ENCODE measurements around the gene UBR4.
A peak's percentile ranks its signal among the peaks of the same experiment; 100 is the strongest.
"Not testable (repeated sequence)": the region's sequence is repeated elsewhere in the genome, so short reads cannot be mapped to it uniquely, and the experiment has no call there.

UBR4 gene

GRCh38 chr1:19198820-19199219 is 11.2 kb downstream of the UBR4 start:
- no peak overlapping the region for H3K4me3 ChIP-seq
- no peak overlapping the region for H3K27ac ChIP-seq

GRCh38 chr1:19197845-19198244 is 12.2 kb downstream of the UBR4 start:
- Histone ChIP-seq H3K4me3 (no peak overlapping the region), H3K27ac (no peak overlapping the region)

GRCh38 chr1:19196331-19196730 is 13.7 kb downstream of the UBR4 start:
- Histone ChIP-seq H3K27ac (no peak overlapping the region), H3K4me3 (no peak overlapping the region)

- Histone ChIP-seq H3K27ac (no peak overlapping the region), H3K4me3 (no peak overlapping the region)
Measured at GRCh38 chr1:19193004-19193403, 17.1 kb downstream of the UBR4 start.

GRCh38 chr1:19191811-19192210 is 18.3 kb downstream of the UBR4 start:
- no peak overlapping the region for H3K4me3 ChIP-seq
- H3K27ac ChIP-seq: no peak overlapping the region

- H3K27ac ChIP-seq: no peak overlapping the region
Measured at GRCh38 chr1:19190468-19190867, 19.6 kb downstream of the UBR4 start.

GRCh38 chr1:19189270-19189669 is 20.8 kb downstream of the UBR4 start:
- no peak overlapping the region for H3K27ac ChIP-seq
- no peak overlapping the region for H3K4me3 ChIP-seq

More at GRCh38 chr1:19190468-19190867, 19.6 kb downstream of the UBR4 start:
- H3K4me3 ChIP-seq: no peak overlapping the region

- Histone ChIP-seq H3K4me3 (no peak overlapping the region), H3K27ac (no peak overlapping the region)
Measured at GRCh38 chr1:19187852-19188251, 22.2 kb downstream of the UBR4 start.

- Histone ChIP-seq H3K27ac (no peak overlapping the region), H3K4me3 (no peak overlapping the region)
Measured at GRCh38 chr1:19186001-19186400, 24.1 kb downstream of the UBR4 start.

- Histone ChIP-seq H3K4me3 (no peak overlapping the region), H3K27ac (no peak overlapping the region)
Measured at GRCh38 chr1:19182223-19182622, 27.8 kb downstream of the UBR4 start.

- H3K4me3 ChIP-seq, H3K27ac ChIP-seq: not testable (repeated sequence)
Measured at GRCh38 chr1:19180265-19180657, 29.8 kb downstream of the UBR4 start.

- Histone ChIP-seq H3K4me3 (no peak overlapping the region), H3K27ac (no peak overlapping the region)
Measured at GRCh38 chr1:19179597-19180264, 30.3 kb downstream of the UBR4 start.

- Histone ChIP-seq H3K4me3 (no peak overlapping the region), H3K27ac (peak overlapping the region in 1 of 21 experiments; percentile 24)
Measured at GRCh38 chr1:19178734-19179398, 31.2 kb downstream of the UBR4 start.

- no peak overlapping the region for H3K4me3 ChIP-seq
- H3K27ac ChIP-seq: no peak overlapping the region
Measured at GRCh38 chr1:19177811-19178210, 32.3 kb downstream of the UBR4 start.

GRCh38 chr1:19169642-19170041 is 40.4 kb downstream of the UBR4 start:
- no peak overlapping the region for H3K4me3 ChIP-seq

GRCh38 chr1:19167140-19167539 is 42.9 kb downstream of the UBR4 start:
- Histone ChIP-seq H3K27ac (no peak overlapping the region), H3K4me3 (no peak overlapping the region)

More at GRCh38 chr1:19169642-19170041, 40.4 kb downstream of the UBR4 start:
- H3K27ac ChIP-seq: no peak overlapping the region

- Histone ChIP-seq H3K4me3 (no peak overlapping the region), H3K27ac (no peak overlapping the region)
Measured at GRCh38 chr1:19166066-19166465, 44.0 kb downstream of the UBR4 start.

GRCh38 chr1:19165501-19165900 is 44.6 kb downstream of the UBR4 start:
- H3K4me3 ChIP-seq: no peak overlapping the region
- H3K27ac ChIP-seq: no peak overlapping the region

GRCh38 chr1:19164274-19165015 is 45.6 kb downstream of the UBR4 start:
- H3K27ac ChIP-seq: no peak overlapping the region
- no peak overlapping the region for H3K4me3 ChIP-seq

- H3K27ac ChIP-seq: peak overlapping the region in 1 of 21 experiments; percentile 16
Measured at GRCh38 chr1:19163261-19163660, 46.8 kb downstream of the UBR4 start.

GRCh38 chr1:19160831-19161230 is 49.2 kb downstream of the UBR4 start:
- Histone ChIP-seq H3K4me3 (no peak overlapping the region), H3K27ac (no peak overlapping the region)

More at GRCh38 chr1:19163261-19163660, 46.8 kb downstream of the UBR4 start:
- H3K4me3 ChIP-seq: no peak overlapping the region

Measured in skin epidermis (tissue), 12 donors.